GM18498 (cell line): ENCODE results near the gene RNF220.
A peak's percentile ranks its signal among the peaks of the same experiment; 100 is the strongest.

Source experiments
- ATAC-seq: cut with Tn5 transposase; IDR thresholded peaks from one replicate; pipeline ENCODE4 v1.9.1; 2021; ENCODE audit warnings: mild to moderate bottlenecking, moderate library complexity; ENCODE audit not compliant: unreplicated experiment

Gene RNF220

DNA sequence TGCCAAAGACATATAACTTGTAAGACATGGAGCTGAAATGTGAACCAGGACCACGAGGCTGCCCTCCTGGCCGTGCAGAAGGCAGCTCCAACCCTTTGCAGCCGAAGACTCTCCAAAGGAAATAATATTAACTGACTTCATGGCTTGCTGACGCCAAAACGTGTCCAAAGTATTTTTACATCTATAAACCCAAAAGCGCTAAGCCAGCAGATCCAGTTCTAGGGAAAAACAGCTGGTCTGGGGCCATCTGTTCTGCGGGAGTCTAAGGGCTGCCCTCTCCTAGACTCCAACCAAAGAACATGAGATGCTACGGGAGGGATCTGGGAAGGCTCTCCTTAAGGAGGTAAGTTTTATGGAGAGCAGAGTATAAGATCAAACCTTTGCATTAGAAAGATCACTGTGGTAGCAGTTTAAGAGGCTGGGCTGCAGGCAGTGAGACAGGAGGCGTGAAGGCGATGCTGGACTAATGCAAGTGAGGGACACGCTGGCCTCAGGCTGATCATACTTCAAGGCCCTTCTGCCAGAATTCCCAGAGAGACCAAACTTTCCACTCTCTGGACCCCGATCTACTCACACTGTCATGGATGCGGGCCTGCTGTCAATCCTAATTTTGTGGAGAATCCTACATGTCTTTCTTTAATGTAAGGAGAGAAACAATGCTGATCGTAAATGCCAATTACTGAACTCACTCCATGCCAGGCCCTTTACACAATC, 268.1 kb downstream of the RNF220 start:
- ATAC-seq = no peak

DNA sequence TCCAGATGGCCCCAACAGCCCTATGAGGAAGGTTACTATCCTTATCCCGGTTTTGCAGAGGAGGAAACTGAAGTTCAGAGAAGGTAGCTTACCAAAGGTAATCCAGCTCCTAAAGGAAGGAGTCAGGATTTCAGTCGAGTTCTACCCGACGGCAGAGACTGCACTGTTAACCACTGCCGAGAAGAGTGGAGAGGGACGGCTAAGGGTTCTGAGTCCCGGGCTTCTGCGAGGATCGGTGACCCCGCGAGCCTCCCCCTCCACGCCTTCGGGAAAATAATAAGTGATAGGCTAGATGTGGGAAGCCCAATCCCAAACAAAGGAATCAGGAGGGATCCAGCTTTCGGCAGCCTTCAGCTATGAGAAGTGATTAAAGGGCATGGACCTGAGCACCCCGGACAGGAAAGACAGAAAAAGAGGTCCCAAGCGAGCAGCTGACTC, 268.6 kb downstream of the RNF220 start:
- ATAC-seq = peak; percentile 2

DNA sequence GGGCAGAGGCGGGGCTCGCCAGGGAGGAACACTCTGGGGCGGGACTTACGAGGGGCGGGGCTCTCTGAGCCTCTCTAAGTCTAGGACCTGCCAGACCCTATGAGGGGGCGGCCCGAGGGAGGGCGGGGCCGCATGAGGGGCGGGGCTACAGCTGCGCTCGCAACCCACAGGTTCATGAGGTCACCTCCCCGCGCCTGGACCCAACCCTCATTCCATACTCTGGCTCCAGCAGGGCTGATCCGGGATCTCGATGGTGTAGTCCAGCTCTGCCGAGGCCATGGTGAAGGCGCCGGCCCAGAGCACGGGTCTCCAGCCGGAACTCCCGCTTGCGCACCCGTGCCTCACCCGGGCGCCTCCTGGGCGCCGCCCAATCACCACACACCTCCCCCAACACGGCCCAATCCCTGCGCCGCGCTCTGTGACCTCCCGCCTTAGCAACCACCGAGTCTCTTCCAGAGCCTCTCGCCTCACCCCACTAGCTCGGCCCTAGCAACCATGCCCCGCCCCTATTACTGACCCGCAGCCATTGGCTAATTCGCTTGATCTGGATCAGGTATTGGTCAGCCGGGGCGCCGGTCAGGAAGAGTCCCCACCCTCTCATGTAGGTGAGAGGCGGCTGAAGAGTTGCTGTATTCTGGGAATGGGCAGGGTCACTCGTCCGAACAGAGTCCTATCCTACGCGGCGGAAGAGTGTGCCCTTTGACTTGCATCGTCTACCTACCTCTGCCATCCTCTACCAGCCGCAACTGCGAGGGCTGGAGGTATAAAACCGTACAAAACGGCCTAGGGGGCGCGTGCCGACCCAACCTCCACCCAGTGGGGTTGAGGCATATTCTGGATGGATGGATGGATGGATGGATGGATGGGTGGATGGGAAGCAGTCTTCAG, 269.3 kb downstream of the RNF220 start, which contains the start of the genes ARMH1 and TMEM53:
Gene ARMH1 (plus strand): TSS at position 602 of the 888 bp plus-strand sequence. CDS start 14,984 bp downstream, outside the sequence.
Gene TMEM53 (minus strand): TSS at position 369 of the 888 bp plus-strand sequence. CDS start 90 bp downstream, at position 279.
- ATAC-seq = peak; percentile 90

DNA sequence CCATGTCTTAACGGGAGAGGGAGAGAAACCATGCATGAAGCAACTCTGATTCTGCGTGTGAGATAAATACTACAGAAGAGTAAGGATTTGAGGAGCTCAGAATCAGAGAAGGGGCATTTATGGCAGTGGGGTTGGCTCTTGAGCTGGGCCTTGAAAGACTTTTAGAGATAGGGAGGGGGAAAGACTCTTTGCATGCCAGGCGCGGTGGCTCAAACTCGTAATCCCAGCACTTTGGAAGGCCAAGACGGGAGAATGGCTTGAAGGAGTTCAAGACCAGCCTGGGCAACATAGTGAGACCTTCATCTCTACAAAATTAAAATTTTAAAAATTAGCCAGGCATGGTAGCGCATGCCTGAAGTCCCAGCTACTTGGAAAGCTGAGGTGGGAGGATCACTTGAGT, 270.1 kb downstream of the RNF220 start:
- ATAC-seq = no peak

DNA sequence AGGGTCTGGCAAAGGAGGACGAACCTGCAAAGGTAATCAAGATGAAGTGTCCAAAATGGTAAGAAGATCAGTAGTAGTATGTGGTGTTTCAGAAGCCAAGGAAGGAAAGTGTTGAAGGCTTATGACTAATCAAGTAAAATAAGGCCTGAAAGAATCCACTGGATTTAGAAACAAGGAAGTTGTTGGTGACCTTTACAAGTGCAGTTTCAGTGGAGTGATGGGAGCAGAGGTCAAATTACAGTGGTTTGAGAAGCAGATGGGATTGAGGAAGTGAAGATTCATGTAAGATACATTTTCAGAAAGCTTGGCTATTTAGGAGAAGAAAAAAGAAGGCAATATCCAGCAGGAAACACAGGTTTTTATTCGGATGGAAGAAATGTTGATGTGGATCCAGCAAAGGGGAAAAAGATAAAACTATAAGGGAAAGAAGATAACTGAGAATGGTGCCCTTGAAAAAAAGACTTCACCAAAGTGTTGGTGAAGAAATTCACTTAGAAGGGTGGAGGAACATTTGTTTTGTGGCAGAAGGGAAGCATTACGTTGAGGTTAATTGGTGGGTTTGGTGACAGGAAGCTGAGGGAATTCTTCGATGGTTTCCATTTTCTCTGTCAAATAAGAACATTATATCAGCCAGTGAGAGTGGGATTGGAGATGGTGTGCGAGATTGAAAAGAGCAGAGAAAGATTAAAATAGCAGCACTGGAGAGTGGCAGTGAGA, 271.6 kb downstream of the RNF220 start:
- ATAC-seq = no peak

DNA sequence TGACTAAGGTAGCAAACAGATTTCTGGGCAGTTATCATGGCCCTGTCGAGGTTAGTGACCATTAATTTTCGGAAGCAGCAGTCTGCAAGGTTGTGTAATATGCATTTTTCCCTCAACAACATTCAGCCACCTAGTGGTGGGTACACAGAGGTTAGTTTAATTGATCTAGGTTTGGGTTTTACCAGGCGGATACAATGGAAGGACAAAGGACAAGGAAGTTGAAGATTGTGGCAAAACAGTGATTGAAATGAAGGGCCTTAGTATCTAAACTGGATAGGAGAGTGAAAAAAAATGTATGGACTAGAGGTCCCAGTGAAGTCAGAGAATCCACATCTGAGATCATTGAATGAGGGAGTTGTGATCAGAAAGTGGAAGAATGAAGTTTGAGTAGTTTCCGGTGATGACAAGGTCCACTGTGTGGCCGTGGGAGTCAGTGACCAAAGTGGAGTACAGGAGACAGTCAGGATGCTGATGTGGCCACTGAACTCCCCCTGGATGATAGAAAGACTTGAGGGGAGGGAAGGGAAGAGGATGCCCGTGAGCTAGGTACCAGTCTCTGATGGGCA, 272.2 kb downstream of the RNF220 start:
- no peak for ATAC-seq

DNA sequence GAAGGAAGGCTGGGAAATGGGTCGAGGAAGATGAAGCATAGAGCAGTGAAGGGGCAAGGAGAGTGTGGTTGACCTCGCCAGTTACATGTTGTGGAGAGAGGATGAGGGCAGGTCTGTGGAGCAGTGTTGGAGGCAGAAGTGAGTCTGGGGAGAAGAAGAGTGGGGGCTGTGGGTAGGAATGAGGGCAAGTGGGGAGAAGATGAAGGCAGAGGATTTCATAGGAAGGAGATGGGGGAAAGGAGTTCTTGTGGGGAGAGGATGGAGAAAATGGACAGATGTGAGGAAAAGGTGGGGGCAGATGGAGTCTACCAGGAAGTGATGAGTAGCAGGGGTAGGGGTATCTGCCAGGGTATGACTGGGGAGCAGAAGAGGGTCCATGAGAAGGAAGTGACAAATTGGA, 273.1 kb downstream of the RNF220 start:
- no peak for ATAC-seq

DNA sequence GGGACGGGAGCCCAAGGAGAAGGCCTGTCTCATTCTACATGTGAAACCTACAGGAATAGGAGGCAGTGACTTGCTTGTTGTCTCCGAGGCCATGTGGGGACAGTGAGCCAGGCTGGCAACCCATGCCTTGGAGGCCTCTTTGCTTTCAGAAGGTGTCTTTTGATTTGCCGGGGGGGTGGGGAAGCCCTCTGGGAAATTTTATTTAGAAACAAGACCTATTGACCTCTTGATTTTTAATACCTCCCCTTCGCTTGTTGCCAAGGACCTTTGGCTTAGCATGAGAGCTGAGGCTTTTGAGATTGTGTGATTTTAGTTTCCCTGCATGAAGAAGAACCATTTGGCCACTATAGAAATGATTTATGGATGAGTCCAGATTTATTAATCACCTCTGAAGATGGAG, 273.6 kb downstream of the RNF220 start:
- ATAC-seq = no peak

DNA sequence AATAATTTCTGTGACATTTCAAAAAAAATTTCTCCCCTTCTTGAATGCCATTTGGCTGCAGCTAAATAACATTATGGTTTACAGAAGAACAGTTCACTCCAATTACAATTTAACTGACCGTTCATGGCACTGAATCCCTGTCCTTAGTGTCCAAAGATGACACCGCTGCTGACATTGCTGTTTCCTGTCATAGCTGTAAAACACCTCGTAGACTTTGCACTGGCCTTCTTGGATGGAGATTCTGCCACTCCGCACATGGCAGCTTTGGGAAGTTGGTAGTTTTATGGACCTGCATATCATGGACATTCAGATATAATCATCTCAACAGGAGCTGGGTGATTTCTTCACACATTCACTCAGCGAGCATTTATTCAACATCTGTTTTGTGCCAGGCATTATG, 274.4 kb downstream of the RNF220 start:
- ATAC-seq = no peak

DNA sequence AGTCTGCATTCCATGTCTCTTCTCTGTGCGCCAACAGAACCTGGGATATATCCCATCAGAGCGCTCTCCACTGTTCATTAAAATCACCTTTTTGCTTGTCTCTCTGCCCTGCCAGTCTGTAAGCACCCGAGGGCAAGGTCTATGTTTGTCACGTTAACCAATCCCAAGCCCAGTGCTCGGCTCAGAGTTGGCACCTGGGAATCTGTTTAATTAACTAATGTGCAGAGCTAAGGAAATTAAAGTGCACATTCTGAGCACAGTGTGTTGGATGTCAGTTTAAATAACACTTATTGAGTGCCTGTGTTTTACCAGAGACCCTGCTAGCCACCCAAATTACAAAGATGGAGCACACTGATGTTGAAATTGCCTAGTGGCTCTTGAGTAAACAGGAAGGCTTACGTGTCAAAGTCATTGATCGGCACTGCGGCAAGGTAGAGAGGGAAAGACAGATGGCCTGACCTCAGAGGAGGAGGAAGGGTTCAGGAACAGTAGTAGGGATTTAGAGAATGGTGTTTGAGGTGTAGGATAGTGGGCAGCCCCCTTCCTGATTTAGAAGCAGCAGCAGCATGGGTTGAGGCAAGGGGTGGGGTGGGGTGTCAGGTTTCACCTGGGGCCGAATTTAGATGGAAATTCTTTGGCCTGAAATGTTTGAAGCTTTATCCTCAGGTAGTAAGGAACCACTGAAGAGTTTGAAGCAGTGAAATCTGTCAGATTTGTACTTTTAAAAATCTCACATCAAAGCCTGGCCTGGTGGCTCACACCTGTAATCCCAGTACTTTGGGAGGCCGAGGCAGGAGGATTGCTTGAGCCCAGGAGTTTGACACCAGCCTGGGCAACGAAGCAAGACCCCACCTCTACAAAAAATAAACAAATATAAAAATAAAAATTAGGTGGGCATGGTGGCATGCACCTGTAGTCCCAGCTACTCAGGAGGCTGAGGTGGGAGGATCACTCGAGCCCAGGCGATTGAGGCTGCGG, 277.1 kb downstream of the RNF220 start:
- no peak for ATAC-seq

DNA sequence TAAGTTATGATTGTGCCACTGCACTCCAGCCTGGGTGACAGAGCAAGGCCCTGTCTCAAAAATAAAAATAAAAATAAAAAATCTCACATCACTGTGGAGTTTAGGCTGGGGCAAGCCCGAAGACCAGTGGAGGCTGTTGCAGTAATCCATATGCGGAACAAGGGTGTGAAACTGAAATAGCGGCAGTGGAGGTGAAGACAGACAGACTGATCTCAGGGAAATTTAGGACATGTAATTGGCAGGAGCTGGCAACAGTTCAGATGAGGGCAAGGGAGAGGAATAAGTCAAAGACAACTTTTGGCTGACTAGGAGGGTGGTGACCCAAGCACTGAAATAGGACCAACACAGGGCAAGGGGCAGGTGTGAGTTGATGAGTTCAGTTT, 277.8 kb downstream of the RNF220 start:
- ATAC-seq = no peak

DNA sequence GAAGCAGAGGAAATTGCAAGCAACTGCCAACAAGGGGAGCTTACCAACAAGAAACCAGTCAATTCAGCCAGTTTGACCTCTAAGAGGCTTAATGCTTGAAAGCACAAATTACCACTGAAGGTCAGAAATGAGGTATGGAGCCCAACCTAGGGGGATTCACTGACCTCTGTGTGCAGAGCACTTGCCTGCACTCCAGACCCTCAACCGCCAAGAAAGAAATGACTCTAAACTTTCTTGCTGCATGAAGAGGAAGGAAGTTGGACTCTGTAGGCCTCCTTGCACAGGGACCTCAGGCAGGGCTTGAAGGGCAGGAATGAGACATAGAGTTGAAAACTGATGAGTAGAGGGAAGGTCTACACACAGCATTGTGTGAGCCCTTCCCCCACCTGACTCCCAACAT, 279.5 kb downstream of the RNF220 start:
- peak; percentile 53 for ATAC-seq

DNA sequence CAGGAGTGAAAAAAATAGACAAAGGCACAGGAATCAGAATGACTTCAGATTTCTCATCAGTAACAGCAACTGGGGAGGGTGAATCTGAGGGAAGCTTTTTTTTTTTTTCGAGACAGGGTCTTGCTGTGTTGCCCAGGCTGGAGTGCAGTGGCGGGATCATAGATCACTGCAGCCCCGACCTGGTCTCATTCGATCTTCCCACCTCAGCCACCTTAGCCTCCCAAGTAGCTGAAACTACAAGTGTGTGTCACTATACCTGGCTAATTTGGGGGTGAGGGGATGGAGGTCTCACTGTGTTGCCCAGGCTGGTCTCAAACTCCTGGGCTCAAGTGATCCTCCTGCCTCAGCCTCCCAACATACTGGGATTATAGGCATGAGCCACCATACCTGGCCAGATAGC, 280.2 kb downstream of the RNF220 start:
- ATAC-seq = no peak

DNA sequence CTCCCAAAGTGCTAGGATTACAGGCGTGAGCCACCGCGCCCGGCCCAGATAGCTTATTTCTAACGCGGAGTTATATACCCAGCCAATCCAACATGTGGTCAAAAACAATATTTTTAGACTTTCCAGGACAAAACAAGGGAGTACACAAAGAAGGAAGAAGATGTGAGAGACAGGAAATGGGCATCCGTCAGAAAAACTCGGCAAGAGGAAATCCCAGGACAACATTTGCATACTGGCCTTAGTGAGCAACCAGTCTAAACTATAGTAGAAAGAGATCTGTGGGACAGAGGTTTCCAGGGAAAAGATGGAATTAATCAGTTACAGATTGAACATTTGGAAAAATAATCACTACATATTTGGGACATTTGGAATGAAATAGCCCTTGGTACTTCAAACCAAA, 280.8 kb downstream of the RNF220 start:
- no peak for ATAC-seq

DNA sequence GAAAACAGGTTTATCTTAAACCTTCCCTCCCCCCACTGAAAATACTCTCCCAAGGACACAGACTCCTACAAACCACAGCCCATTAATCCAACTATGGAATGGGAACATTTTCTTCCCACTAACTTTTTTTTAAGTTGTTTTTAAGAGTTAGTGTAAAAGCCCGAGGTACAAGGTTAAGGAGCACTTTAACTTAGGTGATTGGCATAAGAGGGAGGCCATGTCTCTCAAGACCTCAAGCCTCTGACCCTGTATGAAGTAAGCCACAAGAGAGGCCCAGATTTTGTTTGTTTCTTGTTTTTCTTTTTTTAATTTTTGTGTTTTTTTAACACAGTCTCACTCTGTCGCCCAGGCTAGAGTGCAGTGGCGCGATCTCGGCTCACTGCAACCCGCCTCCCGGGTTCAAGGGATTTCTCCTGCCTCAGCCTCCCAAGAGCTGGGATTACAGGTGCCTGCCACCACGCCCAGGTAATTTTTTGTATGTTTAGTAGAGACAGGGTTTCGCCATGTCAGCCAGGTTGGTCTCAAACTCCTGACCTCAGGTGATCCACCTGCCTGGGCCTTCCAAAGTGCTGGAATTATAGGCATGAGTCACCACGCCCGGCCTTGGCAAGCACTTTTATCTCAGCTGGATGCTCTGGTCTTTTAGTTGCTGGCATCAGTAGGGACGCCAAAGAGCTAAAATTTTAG, 283.8 kb downstream of the RNF220 start:
- no peak for ATAC-seq

DNA sequence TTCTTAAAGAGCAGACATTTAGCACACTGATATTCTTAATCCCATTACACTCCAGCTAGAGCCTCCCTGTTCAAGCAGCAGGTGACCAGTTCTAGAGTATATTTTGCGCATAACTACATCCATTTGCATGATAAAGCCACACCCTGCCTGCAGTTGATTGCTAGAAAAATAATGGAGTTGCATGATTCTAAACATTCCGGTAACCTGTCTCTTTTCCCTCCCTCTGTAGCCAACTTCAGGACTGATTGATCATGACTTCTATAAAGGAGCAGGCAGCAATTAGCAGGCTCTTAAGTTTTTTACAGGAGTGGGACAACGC, 284.4 kb downstream of the RNF220 start:
- no peak for ATAC-seq

DNA sequence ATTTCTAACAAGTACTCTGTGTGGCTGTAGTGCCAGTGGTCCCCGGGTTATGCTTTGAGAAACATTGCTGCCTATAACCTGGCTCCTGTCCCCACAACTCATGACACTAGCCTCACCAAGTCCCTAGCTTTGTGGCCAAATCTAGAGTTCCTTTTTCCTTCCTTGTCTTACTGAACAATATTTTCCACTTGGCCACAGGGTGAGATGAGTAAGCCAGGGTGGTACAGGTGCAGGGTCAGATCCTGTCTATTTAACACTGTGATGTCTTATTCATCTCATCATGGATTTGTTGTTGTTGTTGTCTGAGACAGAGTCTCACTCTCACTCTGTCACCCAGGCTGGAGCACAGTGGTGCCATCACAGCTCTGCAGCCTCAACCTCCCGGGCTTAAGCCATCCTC, 288.1 kb downstream of the RNF220 start:
- ATAC-seq = no peak

DNA sequence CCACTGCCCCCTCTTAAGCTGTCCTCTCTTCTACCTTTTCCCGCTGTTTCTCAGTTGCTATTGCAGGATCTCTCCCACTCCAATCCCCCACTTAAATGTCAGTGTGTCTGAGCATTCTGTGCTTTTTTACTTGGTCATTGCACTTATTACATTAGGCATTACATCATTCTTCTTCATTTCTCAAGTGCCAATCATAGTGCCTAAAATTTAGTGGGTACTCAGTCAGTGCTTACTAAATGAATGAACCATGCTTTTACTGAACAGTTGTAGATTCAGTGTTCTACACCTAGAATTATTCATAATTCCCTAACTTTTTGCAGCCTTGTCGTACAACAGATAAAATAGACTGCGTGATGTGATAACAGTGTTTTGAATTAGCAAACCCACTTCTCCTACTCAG, 288.8 kb downstream of the RNF220 start:
- no peak for ATAC-seq

DNA sequence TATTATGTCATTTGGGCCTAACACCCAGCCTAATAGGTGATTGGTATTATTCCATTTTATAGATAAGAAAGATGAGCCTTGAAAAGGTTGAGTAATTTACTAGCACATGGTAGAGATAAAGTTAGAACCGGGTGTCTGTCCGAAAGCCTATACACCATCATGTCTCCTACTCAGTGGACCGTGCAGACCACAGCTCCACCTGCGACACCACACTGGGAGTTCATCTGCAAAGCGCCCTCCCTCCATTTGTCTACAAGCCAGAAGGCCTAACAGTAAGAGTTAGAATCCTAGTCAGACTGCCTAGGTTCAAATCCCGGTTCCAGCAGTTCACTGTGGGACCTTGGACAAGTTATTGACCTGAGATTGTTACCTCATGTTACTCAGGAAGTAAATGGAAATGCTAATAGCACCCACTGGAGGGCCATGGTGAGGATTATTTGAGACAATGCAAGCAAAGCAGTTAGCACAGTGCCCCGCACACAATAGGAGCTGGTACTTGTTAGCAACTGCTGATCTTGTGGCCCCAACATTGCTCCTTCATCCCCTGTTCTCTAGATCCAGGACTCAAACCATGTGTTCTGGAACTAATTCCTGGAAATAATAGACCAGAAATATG, 289.9 kb downstream of the RNF220 start:
- ATAC-seq = peak; percentile 69
